ENCODE results near the gene SLC2A13.

- TF ChIP-seq POLR2A (IDR thresholded peaks at IDR 0.05) (no peak), CTCF (IDR thresholded peaks at IDR 0.05) (no peak)
These were observed 67.3 kb downstream of the SLC2A13 start for GRCh38 chr12:40038619-40039018.

Data from testis (tissue), 2 donors.